Thymus (tissue), 11 donors: ENCODE results near the gene RASIP1. TPM values are rescaled to one million over a fixed set of nuclear protein-coding genes. Genes with fewer than 3 reads are reported as not detected.
"Not testable (repeated sequence)": the region's sequence is repeated elsewhere in the genome, so short reads cannot be mapped to it uniquely, and the experiment has no call there.

ENCODE experiments used
- DNase-seq, 9 donors: peaks; one replicate each; pipeline ENCODE4 v3.0.0-alpha.2; 2013; ENCODE audit warnings: low spot score in 9 of 9, low read depth in 6 of 9, missing footprints in 1 of 9
- H3K27ac ChIP-seq, 2 donors: one replicate each; pipeline ENCODE4 v1.5.1; 2013; ENCODE audit warnings: control low read depth in 1 of 2, low read depth in 1 of 2, low read length in 1 of 2, mild to moderate bottlenecking in 1 of 2, moderate library complexity in 1 of 2
- H3K27me3 ChIP-seq, 2 donors: one replicate each; pipeline ENCODE4 v1.5.1; 2013; ENCODE audit warnings: low read length in 1 of 2; ENCODE audit not compliant: control insufficient read depth in 2 of 2, insufficient read depth in 1 of 2
- H3K36me3 ChIP-seq, 2 donors: one replicate each; pipeline ENCODE4 v1.5.1; 2013; ENCODE audit warnings: low read length in 1 of 2, mild to moderate bottlenecking in 1 of 2, moderate library complexity in 1 of 2; ENCODE audit not compliant: control insufficient read depth in 2 of 2, insufficient read depth in 2 of 2
- H3K4me1 ChIP-seq, 2 donors: one replicate each; pipeline ENCODE4 v1.5.1; 2013; ENCODE audit warnings: low read length in 2 of 2; ENCODE audit not compliant: control insufficient read depth in 2 of 2, insufficient read depth in 2 of 2
- H3K4me3 ChIP-seq, 2 donors: one replicate each; pipeline ENCODE4 v1.5.1; 2013; ENCODE audit warnings: low read length in 2 of 2, control low read depth in 1 of 2, mild to moderate bottlenecking in 1 of 2
- H3K9me3 ChIP-seq, 2 donors: one replicate each; pipeline ENCODE4 v1.5.1; 2013; ENCODE audit warnings: low read length in 1 of 2, mild to moderate bottlenecking in 1 of 2; ENCODE audit not compliant: control insufficient read depth in 2 of 2, insufficient read depth in 1 of 2
- WGBS: extraction: QIAGEN DNeasy Blood & Tissue Kit; methylation state at CpG from one replicate; pipeline ENCODE4 v1.1.7; 2013; 5-methylcytosine and 5-hydroxymethylcytosine counted together
- polyA plus RNA-seq: library from polyadenylated mRNA; stranded (reverse); fragments of 200-250 nt; gene quantifications from one replicate; pipeline ENCODE4 v1.2.3, GENCODE V29; 2013
- total RNA-seq: library from RNA; stranded (reverse); fragments of 120-200 nt; gene quantifications from one replicate; pipeline ENCODE4 v1.2.4, GENCODE V29; 2013
- donor health status: healthy.

The RASIP1 gene
- total and polyA plus RNA-seq, 2 donors = 3.3 to 15.6 TPM

DNA sequence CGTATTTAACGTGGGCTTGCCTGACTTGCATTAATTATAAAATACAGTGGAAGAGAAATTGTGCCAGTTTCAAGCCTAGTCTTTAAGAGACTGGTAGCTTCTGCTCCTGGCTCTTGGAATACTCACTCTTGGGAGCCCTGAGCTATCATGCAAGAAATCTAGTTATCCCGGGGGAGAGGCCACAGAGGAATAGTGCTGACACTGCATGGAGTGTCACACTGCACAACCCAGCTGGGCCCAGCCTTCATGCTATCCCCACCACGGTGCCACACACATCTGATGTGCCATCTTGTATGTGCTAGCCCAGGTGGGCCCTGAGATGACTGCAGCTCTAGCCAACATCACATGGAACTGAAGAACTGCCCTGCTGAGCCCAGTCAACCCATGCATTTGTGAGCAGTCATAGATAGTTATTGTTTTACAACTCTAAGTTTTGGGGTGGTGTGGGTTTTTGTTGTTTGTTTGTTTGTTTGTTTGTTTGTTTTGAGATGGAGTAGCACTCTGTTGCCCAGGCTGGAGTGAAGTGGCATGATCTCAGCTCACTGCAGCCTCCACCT, 29.2 kb downstream of the RASIP1 start:
- Histone ChIP-seq H3K4me3 (no peak overlapping the region), H3K9me3 (no peaks in the 10 kb centered on the region), H3K36me3 (no peaks in the 10 kb centered on the region), H3K27me3 (peaks cover 0 to 7% of the 10 kb centered on the region in 2 donors), H3K4me1 (peaks cover 15 to 25% of the 10 kb centered on the region in 2 donors), H3K27ac (no peak overlapping the region)
- no peak for DNase-seq
- over 99% methylated on average over 4 of the region's 4 CpGs for WGBS

DNA sequence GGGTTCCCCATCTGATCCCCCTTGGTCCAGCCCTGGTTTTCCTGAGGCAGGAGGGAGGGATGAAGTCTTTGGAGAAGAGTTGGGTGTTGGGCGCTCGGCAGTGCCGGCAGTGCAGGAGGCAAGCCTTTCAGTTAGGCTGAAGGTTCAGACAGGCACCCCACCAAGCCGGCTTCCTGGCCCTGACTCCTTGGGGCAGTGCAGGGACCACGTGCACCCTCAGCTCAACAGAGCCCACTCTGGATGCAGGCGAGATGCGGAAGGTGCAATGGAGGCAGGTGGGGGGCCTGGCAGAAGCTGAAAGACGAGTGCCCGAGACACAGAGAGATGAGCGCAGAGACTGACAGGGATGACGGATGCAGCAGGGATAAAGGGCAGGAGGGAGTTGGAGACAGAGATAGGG, 31.9 kb downstream of the RASIP1 start:
- Histone ChIP-seq H3K27ac (no peak overlapping the region), H3K36me3 (peaks cover 0 to 5% of the 10 kb centered on the region in 2 donors), H3K9me3 (peaks cover 0 to 5% of the 10 kb centered on the region in 2 donors), H3K4me3 (no peak overlapping the region), H3K27me3 (peaks cover 0 to 7% of the 10 kb centered on the region in 2 donors), H3K4me1 (peaks cover 7 to 9% of the 10 kb centered on the region in 2 donors)
- DNase-seq = no peak
- 92% methylated on average over 11 of the region's 11 CpGs for WGBS

DNA sequence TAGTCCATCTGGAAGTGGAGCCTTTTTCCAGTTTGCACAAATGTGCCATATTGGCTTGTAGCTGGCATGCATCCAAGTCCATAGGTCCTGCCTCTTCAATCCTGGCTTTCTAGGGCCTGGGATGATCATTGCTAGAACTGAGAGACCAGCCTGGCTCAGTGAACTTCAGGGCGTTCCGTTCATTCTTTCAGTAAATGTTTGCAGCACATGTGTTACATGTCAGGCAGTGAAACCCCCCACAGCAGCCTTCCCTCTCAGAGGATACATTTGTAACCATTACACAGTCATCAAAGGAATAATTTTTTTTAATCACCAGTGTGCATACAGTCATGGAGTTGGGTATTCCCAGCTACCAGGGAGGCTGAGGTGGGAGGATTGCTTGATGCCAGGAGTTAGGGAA, 35.0 kb downstream of the RASIP1 start:
- Histone ChIP-seq H3K27ac (no peak overlapping the region), H3K4me3 (no peak overlapping the region), H3K36me3 (peaks cover 0 to 8% of the 10 kb centered on the region in 2 donors), H3K9me3 (peaks cover 0 to 6% of the 10 kb centered on the region in 2 donors), H3K27me3 (no peaks in the 10 kb centered on the region), H3K4me1 (no peaks in the 10 kb centered on the region)
- WGBS = 49% methylated on average over 2 of the region's 2 CpGs
- DNase-seq = no peak

DNA sequence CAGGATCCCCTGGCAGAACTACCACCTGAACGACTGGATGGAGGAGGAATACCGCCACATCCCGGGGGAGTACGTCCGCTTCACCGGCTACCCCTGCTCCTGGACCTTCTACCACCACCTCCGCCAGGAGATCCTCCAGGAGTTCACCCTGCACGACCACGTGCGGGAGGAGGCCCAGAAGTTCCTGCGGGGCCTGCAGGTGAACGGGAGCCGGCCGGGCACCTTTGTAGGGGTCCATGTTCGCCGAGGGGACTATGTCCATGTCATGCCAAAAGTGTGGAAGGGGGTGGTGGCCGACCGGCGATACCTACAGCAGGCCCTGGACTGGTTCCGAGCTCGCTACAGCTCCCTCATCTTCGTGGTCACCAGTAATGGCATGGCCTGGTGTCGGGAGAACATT, 37.1 kb downstream of the RASIP1 start:
- H3K4me1 ChIP-seq = no peaks in the 10 kb centered on the region
- 97% methylated on average over 23 of the region's 23 CpGs for WGBS
- no peak overlapping the region for H3K4me3 ChIP-seq
- peaks cover 0 to 6% of the 10 kb centered on the region in 2 donors for H3K9me3 ChIP-seq
- no peak for DNase-seq
- H3K27me3 ChIP-seq = no peaks in the 10 kb centered on the region
- H3K36me3 ChIP-seq = peaks cover 0 to 8% of the 10 kb centered on the region in 2 donors
- H3K27ac ChIP-seq = no peak overlapping the region

DNA sequence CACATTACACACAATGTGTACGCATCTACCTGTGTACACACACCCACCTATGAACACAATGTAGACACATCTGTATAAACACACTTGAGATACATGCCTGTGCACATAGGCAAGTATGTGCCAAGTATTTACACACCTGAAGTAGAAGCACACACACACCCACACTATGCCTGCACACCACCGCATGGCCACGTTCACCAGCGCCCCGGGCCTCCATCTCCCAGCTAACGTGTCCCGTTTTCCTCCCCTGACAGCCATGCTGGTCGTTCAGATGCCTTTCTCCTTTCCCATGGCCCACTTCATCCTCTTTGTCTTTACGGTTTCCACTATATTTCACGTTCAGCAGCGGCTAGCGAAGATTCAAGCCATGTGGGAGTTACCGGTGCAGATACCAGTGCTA, 37.7 kb downstream of the RASIP1 start:
- Histone ChIP-seq H3K9me3 (peaks cover 0 to 6% of the 10 kb centered on the region in 2 donors), H3K27ac (no peak overlapping the region), H3K36me3 (peaks cover 0 to 8% of the 10 kb centered on the region in 2 donors), H3K27me3 (peaks cover 0 to 3% of the 10 kb centered on the region in 2 donors), H3K4me3 (no peak overlapping the region), H3K4me1 (no peaks in the 10 kb centered on the region)
- 97% methylated on average over 13 of the region's 13 CpGs for WGBS
- no peak for DNase-seq

DNA sequence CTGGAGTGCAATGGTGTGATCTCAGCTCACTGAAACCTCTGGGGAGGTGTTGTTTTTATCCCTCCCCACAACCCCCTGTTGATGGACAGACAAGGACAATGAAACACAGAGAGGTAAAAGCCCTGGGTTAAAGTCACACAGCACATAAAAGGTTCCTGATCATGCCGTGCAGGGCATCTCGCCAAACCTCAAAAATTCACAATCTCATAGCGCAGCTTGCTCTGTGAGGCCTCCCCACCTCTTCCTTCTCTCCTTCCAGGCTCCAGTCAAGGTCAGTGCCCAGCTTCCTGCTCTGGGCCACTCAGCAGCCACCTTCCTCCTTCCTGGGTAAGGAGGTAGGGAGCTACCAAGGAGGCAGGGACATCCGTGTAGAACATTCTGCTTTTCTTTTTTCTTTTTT, 42.4 kb downstream of the RASIP1 start:
- no peak overlapping the region for H3K27ac ChIP-seq
- H3K9me3 ChIP-seq = peaks cover 0 to 9% of the 10 kb centered on the region in 2 donors
- H3K4me3 ChIP-seq = no peak overlapping the region
- H3K27me3 ChIP-seq = peaks cover 0 to 30% of the 10 kb centered on the region in 2 donors
- WGBS = 42% methylated on average over 4 of the region's 4 CpGs
- DNase-seq = no peak
- peaks cover 0 to 3% of the 10 kb centered on the region in 2 donors for H3K36me3 ChIP-seq
- peaks cover 6 to 10% of the 10 kb centered on the region in 2 donors for H3K4me1 ChIP-seq

DNA sequence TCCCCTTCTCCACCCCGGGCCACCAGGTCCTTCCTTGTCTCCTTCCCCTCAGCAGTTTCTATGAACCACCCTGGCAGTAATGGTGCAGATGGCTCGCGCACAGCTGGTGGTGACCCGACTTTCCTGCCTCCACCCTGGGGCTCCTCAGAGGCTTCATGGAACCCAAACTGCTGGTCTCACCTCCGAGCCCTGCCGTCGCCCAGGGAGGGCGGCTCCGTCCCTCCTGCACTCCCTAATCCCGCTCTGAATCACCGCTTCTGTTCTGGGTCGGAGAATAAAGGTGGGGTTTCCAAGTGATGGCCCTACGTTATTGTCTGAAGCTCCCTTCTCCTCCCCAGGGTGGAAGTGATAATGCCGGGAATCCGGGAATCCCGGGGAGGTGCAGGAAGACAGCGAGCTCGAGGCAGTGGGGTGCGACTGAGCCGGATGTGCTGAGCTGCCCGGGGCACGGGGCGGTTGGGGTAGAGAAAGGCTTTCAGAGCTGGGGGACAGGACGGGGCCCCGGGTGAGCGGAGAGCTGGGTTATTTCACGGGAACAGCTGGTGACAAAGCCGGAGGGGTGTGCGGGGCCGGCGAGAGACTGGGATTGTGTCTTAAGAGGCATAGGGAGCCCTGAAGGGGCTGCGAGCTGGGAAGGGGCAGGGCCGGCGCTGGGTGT, 43.9 kb downstream of the RASIP1 start:
- H3K9me3 ChIP-seq = peaks cover 0 to 9% of the 10 kb centered on the region in 2 donors
- 5% methylated on average over 34 of the region's 34 CpGs for WGBS
- peaks cover 0 to 2% of the 10 kb centered on the region in 2 donors for H3K36me3 ChIP-seq
- DNase-seq = no peak
- peaks cover 6 to 10% of the 10 kb centered on the region in 2 donors for H3K4me1 ChIP-seq
- H3K4me3 ChIP-seq = peak overlapping the region in 1 of 2 donors; percentile 32
- peaks cover 0 to 30% of the 10 kb centered on the region in 2 donors for H3K27me3 ChIP-seq
- no peak overlapping the region for H3K27ac ChIP-seq

DNA sequence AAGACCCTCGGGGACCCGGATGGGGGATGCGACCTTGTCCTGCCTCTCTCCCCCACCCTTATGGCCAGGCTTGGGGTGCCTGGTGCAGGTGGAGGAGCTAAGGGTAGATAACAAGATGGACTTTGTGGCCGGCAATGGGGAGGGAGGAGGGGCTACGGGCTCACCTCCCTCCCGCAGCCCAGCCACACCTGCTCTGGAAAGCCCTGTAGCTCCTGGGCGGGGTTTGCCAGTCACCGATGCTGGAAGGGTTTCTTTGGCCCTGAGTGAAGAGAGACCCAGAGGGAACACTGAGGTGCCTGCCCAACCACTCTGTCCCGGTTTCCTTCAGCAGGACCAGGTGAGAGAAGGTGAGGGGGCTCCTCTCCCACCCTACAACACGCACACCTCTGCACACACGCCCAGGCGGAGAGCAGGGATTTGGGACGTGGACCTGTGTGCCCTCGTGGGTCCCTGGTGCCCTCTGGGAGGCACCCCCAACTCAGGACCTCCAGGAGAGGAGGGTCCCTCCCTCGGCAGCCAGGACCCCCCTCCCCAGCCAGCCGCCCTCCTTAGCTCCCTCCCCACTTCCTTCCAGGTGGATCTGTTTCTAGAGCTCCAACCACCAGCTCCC, 44.6 kb downstream of the RASIP1 start, which contains the start of gene FUT2:
FUT2 (plus strand) TSS at position 229 of the 610 bp plus-strand sequence. CDS start 6,986 bp downstream, outside the sequence.
- Histone ChIP-seq H3K36me3 (no peaks in the 10 kb centered on the region), H3K9me3 (peaks cover 0 to 9% of the 10 kb centered on the region in 2 donors), H3K27me3 (peaks cover 0 to 30% of the 10 kb centered on the region in 2 donors), H3K27ac (no peak within 1 kb of the TSS), H3K4me3 (peak within 1 kb of the TSS in 1 of 2 donors; percentile 32), H3K4me1 (peaks cover 6 to 10% of the 10 kb centered on the region in 2 donors)
- 42% methylated on average over 16 of the region's 16 CpGs for WGBS
- DNase-seq = no peak

DNA sequence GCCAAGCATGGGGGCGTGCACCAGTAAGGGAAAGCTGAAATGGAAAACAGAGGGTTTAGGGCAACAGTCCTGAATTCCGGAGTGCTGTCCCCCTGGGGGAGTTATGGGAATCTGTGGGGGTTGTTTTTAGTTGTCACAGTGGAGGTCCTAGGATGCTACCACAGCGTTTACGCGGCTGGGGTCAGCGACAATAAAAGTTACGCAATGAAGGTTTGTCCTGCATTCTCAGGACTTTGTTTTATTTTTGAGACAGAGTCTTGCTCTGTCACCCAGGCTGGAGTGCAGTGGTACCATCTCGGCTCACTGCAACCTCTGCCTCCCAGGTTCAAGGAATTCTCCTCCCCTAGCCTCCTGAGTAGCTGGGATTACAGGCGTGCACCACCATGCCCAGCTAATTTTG, 46.8 kb downstream of the RASIP1 start:
- not testable (repeated sequence) for DNase-seq
- peaks cover 6 to 10% of the 10 kb centered on the region in 2 donors for H3K4me1 ChIP-seq

More for the DNA sequence above, 46.8 kb downstream of the RASIP1 start:
- not testable (repeated sequence) for H3K4me3 ChIP-seq, H3K9me3 ChIP-seq, H3K36me3 ChIP-seq, H3K27ac ChIP-seq
- WGBS = 87% methylated on average over 9 of the region's 9 CpGs
- H3K27me3 ChIP-seq = peaks cover 0 to 30% of the 10 kb centered on the region in 2 donors
